ENCODE measurements around the gene RTTN.
"Not testable (repeated sequence)": the region's sequence is repeated elsewhere in the genome, so short reads cannot be mapped to it uniquely, and the experiment has no call there.

Gene RTTN, protein sequence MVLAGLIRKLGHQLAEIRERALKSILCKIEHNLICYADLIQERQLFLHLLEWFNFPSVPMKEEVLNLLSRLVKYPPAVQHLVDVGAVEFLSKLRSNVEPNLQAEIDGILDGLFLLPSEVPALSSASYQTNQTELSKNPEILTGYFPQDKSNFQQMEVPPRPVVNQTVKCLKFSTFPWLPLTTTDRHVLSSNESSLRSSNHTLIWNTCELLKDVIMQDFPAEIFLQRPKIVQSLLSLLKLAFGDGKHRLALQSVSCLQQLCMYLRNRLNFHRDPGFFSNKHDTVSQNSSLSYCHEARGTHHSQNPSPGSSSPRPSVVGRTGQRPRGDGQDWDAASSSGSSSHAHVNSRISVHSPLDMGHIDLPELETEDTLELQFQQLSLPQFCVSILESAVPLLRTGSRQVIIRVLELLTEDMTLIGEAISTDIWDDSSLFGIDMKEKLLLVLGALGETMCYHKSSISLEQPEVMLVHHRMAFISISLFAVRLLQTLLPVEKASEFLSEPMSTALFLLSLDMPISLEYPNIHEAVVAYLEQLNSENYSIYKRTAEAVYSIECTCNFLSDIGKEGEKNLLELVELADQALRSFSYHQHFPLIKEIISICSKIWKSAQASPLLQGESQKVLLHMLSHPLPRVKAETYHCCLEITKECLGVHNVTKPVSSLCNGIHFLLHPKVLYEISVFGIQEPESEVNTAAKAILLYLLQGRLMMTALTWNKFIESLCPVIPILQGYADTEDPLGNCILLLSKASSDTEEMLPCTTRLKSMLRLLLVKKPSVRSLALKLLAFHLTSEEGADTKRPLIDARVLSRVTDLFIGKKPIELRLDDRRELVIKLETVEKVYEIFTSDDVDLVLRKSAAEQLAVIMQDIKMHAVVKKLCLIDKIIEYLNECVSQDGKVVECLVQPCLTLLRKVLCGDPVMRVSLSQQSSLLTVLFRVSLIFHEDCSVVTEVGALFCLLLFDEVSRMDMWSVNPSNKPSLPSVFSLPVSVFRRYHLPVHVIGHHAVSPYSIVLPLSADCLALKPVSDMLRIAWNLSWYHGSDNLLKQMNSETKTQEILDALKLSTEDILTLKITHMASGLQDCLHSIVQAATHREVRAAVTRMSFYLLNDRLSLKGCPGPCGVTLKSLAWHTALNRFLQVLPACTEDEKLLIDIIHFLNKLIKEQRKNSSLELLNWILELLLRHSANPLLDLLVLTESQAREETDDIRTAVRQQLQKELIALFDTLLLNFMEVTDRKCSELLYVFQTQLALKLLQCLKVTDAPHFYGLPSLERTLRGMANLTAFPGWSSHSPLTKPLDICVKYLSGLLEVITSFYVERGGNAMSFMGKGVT (N-terminal part only)

DNA sequence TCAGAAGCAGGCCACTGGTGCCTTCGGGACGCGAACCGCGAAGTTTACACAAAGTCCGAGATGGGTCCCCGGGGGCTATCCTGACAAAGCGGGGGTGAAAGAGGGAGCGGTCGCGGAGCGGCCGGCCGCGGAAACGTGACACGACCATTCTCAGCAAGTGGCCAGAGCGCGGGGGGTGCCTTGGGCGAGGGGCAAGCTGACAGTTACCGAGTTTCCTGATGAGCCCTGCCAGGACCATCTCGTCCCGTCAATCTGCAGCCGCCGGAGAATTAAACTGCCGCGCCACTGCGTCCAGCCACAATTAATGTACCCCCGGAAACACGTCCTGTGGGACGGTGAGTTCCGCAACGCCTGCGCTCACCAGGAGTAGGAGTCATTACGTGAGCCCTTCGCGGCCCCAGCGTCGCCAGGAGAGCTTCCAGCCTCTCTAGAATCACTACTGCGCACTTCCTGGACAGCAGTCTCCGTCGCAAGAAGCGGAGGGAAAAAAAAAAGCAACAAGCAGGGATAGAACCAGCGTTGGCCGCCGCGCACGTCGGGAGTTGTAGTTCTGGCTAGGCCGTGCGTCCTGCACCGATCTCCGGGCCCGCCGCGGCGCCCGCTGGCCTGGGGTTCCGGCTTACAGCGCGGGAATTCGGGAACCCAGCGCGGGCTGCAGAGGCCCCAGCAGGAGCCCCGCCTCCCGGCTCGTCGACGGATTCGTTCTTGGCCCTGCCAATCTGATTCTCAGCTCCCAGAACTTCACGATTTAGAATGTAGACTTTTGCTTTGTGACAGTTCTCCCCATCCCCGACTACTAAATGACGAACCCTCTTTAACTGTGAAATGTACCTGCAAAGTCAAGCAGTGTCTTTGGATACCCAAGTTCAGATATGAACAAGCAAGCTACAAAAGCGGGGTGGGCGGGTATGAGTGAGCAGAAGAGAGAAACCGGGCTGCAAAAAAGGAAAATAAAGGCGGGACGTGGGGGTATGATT, at the start of gene RTTN:
Gene RTTN (minus strand): TSS at position 267 of the 977 bp plus-strand sequence. CDS start 29 bp downstream, at position 238.
- peak; percentile 95 for DNase-seq (ENCODE audit: low spot score)

DNA sequence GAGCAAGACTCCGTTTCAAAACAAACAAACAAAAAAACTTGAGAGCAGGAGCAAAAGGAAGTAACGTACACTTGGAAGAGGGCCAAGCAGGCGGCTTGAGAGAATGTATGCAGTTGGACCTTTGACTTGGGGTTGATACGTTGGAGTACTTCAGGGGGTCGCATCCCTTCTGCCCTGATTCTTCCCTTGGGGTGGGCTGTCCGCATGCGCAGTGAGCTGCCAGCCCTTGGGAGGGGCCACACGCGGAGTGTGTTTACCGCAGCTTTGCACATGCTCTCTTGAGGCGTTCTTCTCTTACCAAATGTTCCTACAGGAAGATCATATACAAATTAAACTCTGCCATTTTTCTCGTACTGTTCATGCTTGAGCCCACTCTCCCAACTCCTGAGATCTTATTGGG, 45.3 kb upstream of the RTTN start:
- DNase-seq (ENCODE audit: low spot score), result no peak

DNA sequence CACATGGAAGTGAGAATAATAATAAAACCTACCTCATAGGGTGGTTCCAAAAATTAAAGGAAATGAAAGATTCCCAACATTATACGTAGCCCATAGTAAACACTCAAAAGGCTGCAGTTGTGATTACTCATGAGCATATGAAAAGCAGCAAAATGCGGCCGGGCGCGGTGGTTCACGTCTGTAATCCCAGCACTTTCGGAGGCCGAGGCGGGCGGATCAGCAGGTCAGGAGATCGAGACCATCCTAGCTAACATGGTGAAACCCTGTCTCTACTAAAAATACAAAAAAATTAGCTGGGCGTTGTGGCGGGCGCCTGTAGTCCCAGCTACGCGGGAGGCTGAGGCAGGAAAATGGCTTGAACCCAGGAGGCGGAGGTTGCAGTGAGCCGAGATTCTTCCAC, 44.4 kb upstream of the RTTN start:
- not testable (repeated sequence) for DNase-seq (ENCODE audit: low spot score)

DNA sequence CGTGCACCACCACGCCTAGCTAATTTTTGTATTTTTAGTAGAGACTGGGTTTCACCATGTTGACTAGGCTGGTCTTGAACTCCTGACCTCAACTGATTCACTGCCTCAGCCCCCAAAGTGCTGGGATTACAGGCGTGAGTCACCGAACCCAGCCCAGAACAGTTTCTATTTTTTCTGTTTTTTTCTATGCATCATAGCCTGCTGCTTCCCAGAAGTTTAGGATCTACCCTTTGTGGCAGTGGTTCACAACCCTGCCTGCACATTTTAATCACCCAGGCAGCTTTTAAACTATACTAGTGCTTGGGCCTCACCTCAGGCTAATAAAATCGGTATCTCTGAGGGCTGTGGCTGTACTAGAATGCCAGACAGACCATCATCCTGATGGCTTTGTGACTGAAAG, 43.6 kb upstream of the RTTN start:
- DNase-seq (ENCODE audit: low spot score), result no peak

DNA sequence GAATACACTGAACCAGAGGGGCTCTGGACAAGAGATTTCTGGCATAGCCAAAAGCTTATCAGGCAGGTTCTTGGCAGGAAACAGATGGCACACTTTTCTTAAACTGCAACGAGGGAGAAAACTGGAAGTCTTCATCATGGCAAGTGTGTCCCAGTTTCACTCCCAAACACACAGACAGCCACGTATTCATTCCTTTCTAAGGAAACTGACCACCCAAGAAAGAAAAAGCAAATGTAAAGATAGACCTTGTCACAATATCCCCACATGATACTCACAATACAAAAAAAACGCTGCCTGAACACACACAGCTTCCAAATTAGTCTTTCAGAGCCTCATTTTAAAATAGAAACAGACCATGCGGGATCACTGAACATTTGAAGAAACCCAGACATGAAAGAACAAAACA, 40.6 kb upstream of the RTTN start:
- DNase-seq (ENCODE audit: low spot score), result no peak

DNA sequence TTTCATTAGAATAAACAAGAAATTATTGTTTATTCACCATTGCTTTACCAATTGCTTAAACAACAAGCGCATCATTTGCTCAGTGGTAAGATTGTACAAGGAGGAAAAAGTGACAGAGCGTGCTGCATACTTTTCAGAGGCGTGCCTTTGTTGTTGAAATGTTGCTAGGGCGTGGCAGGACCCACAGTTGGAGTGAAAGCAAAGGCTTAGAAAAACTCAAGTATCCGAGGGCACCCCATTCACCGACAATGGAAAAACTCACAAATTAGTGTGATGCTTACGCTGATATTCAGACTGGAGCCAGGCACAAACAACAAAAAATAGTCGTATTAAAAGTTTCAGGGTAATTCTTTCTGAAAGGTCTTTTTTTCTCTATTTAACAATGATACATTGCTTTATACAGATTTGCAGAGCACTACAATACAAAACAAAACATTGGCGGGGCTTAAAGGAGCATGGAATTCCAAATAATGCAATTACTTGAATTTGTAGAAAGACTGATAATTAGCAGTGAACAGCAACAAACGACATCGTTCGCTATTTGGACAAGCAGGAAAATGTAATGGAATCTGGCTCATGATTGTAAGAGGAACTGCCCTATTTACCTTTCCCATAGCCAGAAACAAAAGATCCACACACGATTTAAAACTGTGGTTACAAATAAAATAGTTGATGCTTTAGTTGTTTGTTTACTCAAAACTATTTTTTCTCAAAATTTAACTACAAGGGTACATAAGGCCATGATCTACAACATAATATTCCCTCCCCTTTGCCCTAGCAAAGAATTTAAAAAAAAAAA, 37.8 kb upstream of the RTTN start:
- DNase-seq (ENCODE audit: low spot score), result no peak

DNA sequence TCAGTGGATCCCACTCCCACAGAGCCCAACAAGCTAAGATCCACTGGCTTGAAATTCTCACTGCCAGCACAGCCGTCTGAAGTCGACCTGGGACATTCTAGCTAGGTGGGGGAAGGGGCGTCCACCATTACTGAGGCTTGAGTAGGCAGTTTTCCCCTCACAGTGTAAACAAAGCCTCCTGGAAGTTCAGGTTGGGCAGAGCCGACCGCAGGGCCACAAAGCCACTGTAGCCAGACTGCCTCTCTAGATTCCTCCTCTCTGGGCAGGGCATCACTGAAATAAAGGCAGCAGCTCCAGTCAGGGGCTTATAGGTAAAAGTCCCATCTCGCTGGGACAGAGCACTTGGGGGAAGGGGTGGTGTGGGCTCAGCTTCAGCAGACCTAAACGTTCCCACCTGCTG, 31.4 kb upstream of the RTTN start:
- DNase-seq (ENCODE audit: low spot score), result not testable (repeated sequence)

DNA sequence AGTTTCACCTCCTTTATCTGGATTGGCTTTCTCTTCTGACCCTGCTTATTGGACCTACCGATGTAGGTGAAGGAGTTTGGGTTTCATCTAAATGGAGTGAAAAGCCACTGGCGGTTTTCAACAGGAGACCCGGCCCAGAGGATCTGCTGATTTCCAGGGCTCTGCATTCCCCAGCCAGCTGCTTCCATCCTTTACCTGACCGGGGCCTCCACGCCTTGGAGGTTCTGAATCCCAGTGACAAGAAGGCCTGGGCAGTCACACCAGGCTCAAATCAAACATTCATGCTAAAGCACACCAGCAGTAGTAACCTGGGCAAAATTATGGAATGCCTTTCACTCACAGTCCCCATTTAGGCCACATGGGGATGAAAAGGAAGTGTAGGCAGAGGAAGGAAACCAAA, 30.0 kb upstream of the RTTN start:
- DNase-seq (ENCODE audit: low spot score), result no peak

DNA sequence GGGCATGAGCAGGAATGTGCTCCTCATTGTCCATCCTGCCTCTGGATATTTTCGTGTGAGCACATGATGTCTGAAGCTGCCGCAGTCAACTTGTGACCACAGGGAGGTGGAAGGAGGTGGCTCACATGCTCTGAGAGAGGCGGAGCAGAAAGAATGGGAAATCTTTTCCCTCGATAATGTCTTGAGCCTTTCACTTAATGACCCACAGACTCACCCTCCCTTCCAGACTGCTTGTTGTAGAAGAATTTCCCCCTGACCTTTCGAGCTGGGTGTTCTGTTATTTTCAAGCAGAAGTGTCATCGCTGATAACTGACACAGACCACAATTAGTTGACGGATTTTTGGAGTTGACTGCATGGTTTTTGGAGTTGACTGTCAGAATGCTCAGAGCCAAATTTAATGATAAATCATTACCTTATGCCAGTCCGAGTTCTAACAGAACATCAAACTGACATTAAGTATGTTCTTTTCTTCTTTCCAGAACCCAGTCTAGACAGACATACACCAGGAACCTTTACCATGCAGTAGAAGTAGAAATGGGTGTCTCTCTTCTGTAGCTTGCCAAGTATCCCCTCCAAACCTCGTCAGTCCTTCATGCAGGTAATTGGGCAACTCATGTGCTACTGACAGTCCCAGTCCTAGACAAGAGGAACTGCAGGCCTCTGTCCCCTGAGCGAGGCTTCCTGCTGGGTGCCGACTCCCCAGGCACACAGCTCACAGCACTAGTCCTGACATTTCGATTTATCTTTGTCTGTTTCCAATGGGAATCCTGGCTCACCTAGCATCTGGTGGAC, 29.4 kb upstream of the RTTN start:
- DNase-seq (ENCODE audit: low spot score), result no peak

DNA sequence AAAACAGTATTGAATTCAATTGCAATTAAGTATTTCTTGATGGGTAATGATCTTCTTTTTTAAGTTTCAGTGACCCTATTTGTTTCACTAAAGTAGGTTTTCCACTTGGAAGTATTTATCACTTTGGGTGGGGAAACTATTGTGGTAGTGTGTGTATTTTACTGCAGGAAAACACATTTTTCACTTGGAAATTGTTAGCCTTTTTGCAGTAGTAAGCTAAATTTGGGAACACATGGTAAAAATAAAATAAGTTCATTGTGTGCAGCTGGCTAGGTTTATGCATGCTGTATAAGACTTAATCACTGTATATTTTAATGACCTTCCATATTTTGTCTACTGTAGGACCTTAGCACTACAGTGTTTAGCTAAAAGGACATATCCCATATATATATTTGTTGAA, 28.5 kb upstream of the RTTN start:
- no peak for DNase-seq (ENCODE audit: low spot score)

DNA sequence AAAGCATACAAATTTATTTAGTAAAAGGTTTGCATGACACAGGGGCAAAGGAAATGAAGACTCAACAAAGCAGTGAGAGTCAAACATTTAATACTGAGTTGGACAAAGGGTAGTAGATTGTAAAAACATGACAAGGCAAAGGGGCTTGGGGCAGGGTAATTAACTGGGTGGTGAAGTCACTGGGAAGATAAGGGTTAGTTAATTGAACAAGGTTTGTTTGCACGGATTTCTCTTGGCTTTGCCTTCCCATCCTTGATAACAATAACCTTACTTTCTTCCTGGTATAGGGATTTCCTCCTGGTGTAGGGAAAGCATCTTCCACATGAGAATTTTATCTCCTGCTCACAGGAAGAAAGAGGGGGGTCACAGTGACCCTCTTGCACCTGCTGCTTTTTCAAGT, 26.8 kb upstream of the RTTN start:
- DNase-seq (ENCODE audit: low spot score), result no peak

DNA sequence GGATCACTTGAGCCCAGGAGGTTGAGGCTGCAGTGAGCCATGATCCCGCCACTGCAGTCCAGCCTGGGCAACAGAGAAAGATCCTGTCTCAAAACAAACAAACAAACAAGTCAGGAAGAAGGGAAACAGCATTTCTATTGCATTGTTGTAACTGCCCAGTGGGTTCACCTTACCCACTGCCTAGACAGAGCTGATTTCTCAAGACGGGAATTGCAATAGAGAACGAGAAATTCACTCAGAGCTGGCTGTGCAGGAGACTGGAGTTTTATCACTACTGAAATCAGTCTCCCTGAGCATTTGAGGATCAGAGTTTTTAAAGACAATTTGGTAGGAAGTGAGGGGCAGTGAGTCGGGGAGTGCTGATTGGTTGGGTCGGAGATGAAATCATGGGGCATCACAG, 24.2 kb upstream of the RTTN start:
- DNase-seq (ENCODE audit: low spot score), result no peak

DNA sequence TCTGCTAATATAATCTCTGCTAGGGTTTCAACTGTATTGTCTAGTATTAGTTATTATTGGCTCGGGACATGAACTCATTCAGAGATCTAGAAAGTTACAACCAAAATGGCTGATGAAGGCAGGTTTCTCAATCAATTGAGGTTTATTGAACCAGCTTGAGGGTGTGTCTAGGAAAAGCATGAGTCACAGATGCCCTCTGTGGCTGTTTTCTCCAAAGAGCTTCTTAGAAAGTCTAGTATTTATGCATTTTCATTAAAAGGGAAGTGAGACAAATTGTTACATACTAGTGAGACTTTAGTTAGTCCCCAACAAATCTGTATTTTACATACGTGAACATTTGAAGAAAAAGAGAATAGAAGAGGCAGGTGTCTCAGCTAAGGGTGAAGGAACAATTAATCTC, 23.0 kb upstream of the RTTN start:
- no peak for DNase-seq (ENCODE audit: low spot score)

DNA sequence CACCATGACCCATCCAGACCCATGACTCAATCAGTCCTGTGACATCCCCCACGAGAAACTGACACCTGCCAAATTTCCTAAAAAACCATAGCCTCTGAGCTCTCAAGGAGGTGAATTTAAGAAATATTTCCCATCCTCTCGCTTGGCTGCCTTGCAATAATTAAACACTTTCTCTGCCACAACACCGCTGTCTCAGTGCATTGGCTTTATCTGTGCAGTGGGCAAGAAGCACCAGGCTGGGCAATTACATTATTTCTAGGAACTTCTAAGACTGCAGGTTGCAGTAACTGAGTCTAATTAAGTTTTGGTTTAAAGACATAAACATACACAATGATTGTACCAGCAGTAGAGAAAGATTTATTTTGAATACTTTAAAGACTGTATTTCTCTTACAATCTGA, 22.0 kb upstream of the RTTN start:
- DNase-seq (ENCODE audit: low spot score), result no peak

DNA sequence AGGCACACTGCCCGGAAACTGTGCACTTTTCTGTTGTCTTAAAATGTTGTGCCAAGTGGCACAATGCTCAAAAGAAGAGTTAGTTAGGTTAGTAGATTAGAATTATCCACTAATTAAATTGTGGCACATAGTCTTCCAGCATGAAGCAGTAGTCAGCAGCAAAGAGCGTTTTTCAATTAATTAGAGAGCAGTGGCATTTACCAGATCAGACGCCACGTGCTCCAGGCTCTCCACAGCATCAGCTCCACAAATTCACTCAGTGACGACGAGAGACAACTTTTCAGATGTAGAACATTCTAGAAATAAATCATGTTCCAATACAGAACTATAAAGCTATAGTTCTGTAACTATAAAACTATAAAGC, 16.4 kb upstream of the RTTN start:
- DNase-seq (ENCODE audit: low spot score), result no peak

DNA sequence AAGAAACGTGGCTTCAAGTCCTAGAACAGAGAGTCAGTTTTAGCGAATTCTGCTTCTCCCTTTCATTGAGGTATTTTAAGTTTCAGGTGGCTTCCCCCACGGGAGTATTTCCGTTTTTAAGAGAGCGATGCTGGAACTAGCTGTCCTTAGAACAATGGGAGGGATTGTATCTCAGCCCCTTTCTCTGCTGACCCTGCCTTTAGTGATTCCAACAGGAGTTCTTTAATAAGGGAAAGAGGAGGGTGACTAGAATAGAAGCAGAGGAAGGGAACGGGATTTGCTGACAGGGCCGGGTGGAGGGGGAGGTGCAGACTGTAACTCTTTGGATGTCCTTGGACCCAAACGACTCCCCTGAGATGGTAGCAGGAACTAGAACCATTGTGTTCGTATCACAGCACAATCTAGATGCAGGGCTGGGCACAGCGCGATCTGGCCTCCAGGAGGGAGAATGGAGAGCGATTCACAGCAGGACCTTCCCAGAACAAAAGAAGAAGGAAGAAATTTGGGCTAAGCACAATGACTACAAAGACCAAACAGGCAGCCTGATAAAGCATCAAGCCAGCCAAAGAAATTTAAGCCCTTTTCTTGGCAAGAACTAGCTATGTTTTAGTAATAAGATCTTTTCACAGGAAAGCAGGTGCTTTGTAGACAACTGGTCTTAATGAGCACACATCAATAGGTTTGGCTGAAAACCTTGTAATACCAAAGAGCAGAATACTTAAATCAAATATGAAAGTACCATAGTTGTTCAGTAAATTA, 15.8 kb upstream of the RTTN start:
- peak; percentile 61 for DNase-seq (ENCODE audit: low spot score)

DNA sequence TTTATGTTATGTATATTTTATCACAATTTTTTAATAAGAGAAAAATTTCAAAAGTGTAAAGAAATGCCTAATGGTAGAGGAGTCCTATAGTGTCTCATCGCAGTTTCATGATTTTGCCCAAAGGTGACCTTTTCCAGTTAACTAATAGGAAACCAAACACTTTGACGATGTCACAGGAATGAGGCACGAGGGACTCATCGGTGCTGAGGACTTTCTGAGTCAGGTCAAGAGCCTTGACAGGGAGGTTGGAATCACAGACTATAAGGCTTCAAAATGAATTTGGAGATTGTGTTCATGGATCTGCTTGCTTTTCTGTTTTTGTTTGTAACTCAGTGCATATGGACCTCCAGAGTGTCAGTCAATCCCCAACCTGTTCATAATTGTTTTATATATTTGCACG, 15.1 kb upstream of the RTTN start:
- DNase-seq (ENCODE audit: low spot score), result no peak

DNA sequence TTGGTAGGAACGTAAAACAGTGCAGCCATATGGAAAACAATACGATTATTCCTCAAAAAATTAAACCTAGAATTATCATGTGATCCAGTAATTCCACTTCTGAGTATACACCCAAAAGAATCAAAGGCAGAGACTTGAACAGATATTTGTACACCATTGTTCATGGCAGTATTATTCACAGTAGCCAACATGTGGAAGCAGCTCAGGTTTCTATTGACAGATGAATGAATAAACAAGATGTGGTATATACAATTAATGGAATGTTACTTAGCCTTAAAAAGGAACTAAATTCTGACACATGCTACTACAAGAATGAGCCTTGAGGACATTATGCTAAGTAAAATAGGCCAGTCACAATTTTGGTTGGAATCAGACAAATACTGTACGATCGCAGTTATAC, 14.2 kb upstream of the RTTN start:
- no peak for DNase-seq (ENCODE audit: low spot score)

DNA sequence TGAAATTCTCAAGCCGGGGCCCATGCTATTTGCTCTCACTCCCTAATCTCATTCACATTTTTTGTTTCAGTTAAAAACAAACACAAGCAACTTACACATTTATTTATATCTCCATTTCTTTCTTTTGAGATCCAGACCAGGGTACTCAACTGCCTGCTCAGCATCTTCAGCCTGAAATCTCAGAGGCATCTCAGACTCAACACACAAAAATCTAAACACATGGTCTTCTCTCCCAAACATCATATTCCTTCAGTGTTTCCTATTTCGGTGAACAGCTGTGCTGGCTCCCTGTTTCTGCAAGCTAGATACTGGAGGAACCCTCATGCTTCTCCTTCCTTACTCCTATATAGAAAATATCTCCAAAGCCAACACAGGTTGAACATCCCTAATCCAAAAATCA, 11.3 kb upstream of the RTTN start:
- no peak for DNase-seq (ENCODE audit: low spot score)
